ENCODE results near the gene CCDC192. TPM values are rescaled to one million over a fixed set of nuclear protein-coding genes. Genes with fewer than 3 reads are reported as not detected.

The CCDC192 gene
- polyA plus RNA-seq, 1 donor from 2014 or later, result not detected

DNA sequence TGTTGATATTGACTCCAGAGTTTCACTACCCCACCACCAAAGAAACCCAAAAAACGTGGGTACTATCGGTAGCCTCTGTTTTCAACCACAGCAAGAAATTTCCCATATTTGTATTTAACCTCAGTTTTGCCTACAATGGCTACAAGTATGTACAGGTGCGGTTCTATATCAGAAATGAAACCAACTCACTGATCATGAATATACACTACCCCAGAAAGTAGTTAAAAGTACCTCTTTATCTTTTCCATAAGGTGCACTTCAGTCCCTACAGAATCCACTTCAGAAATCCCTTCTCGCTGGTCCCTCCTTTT, 239.8 kb downstream of the CCDC192 start:
- H3K9ac ChIP-seq (ENCODE audit: low read length), result no peak overlapping the region
- no peaks in the 10 kb centered on the region for H3K9me3 ChIP-seq (ENCODE audit: low read length)
- H3K4me3 ChIP-seq (ENCODE audit: low read length), result no peak overlapping the region
- H3K36me3 ChIP-seq (ENCODE audit: insufficient read depth, low read length), result no peaks in the 10 kb centered on the region
- H3K9me2 ChIP-seq (ENCODE audit: insufficient read depth, low read length), result no peaks in the 10 kb centered on the region
- no peaks in the 10 kb centered on the region for H3K79me2 ChIP-seq (replicated peaks; ENCODE audit: insufficient read depth, low read length)
- H3K27ac ChIP-seq (ENCODE audit: low read length), result no peak overlapping the region
- H3F3A ChIP-seq (ENCODE audit: insufficient read depth, low read length, poor library complexity, severe bottlenecking), result no peaks in the 10 kb centered on the region
- TF ChIP-seq, protein P1, sequence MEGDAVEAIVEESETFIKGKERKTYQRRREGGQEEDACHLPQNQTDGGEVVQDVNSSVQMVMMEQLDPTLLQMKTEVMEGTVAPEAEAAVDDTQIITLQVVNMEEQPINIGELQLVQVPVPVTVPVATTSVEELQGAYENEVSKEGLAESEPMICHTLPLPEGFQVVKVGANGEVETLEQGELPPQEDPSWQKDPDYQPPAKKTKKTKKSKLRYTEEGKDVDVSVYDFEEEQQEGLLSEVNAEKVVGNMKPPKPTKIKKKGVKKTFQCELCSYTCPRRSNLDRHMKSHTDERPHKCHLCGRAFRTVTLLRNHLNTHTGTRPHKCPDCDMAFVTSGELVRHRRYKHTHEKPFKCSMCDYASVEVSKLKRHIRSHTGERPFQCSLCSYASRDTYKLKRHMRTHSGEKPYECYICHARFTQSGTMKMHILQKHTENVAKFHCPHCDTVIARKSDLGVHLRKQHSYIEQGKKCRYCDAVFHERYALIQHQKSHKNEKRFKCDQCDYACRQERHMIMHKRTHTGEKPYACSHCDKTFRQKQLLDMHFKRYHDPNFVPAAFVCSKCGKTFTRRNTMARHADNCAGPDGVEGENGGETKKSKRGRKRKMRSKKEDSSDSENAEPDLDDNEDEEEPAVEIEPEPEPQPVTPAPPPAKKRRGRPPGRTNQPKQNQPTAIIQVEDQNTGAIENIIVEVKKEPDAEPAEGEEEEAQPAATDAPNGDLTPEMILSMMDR (IDR thresholded peaks at IDR 0.05; ENCODE audit: poor library complexity, severe bottlenecking), result no peak
- TF ChIP-seq TAF1 (IDR thresholded peaks at IDR 0.05; ENCODE audit: low read depth) (no peak), RAD21 (conservative IDR thresholded peaks at IDR 0.05) (no peak), POLR2AphosphoS5 (IDR thresholded peaks at IDR 0.05) (no peak), MXI1 (conservative IDR thresholded peaks at IDR 0.05; ENCODE audit: poor library complexity, severe bottlenecking) (no peak), SMC3 (conservative IDR thresholded peaks at IDR 0.05; ENCODE audit: poor library complexity) (no peak), EP300 (conservative IDR thresholded peaks at IDR 0.05; ENCODE audit: poor library complexity, severe bottlenecking) (no peak), EZH2 (IDR thresholded peaks at IDR 0.05; ENCODE audit: borderline replicate concordance, insufficient read depth, low read length, poor library complexity, severe bottlenecking) (no peak)
- TF ChIP-seq, protein P2, sequence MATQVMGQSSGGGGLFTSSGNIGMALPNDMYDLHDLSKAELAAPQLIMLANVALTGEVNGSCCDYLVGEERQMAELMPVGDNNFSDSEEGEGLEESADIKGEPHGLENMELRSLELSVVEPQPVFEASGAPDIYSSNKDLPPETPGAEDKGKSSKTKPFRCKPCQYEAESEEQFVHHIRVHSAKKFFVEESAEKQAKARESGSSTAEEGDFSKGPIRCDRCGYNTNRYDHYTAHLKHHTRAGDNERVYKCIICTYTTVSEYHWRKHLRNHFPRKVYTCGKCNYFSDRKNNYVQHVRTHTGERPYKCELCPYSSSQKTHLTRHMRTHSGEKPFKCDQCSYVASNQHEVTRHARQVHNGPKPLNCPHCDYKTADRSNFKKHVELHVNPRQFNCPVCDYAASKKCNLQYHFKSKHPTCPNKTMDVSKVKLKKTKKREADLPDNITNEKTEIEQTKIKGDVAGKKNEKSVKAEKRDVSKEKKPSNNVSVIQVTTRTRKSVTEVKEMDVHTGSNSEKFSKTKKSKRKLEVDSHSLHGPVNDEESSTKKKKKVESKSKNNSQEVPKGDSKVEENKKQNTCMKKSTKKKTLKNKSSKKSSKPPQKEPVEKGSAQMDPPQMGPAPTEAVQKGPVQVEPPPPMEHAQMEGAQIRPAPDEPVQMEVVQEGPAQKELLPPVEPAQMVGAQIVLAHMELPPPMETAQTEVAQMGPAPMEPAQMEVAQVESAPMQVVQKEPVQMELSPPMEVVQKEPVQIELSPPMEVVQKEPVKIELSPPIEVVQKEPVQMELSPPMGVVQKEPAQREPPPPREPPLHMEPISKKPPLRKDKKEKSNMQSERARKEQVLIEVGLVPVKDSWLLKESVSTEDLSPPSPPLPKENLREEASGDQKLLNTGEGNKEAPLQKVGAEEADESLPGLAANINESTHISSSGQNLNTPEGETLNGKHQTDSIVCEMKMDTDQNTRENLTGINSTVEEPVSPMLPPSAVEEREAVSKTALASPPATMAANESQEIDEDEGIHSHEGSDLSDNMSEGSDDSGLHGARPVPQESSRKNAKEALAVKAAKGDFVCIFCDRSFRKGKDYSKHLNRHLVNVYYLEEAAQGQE (IDR thresholded peaks at IDR 0.05; ENCODE audit: borderline replicate concordance), result no peak
- no peak overlapping the region for H3K4me2 ChIP-seq (ENCODE audit: low read length)
- no peaks in the 10 kb centered on the region for H3K27me3 ChIP-seq (ENCODE audit: insufficient read depth, low read depth, low read length)
- no peaks in the 10 kb centered on the region for H4K20me1 ChIP-seq (ENCODE audit: insufficient read depth)
- H2AFZ ChIP-seq (ENCODE audit: low read depth, low read length), result no peak overlapping the region

DNA sequence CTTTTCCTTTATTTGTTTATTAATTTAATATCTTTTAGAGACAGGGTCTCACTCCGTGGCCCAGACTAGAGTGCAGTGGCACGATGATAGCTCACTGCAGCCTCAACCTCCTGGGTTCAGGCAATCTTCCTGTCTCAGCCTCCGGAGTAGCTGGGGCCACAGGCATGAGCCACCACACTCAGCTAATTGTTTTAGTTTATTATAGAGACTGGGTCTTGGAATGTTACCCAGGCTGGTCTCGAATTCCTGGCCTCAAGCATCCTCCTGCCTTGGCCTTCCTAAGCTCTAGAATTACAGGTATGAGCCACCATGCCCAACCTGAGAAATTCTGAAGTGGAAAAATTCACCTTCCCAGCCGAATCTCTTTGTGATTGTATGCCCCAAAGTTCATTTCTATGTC, 240.9 kb downstream of the CCDC192 start:
- no peak overlapping the region for H3K9ac ChIP-seq (ENCODE audit: low read length)
- H3K36me3 ChIP-seq (ENCODE audit: insufficient read depth, low read length), result no peaks in the 10 kb centered on the region
- no peak overlapping the region for H3K4me2 ChIP-seq (ENCODE audit: low read length)
- no peak overlapping the region for H3K4me3 ChIP-seq (ENCODE audit: low read length)
- H3K9me3 ChIP-seq (ENCODE audit: low read length), result no peaks in the 10 kb centered on the region
- H4K20me1 ChIP-seq (ENCODE audit: insufficient read depth), result no peaks in the 10 kb centered on the region
- no peak for TF ChIP-seq EP300 (conservative IDR thresholded peaks at IDR 0.05; ENCODE audit: poor library complexity, severe bottlenecking)
- TF ChIP-seq, protein P1 (IDR thresholded peaks at IDR 0.05; ENCODE audit: poor library complexity, severe bottlenecking), result no peak
- TF ChIP-seq EZH2 (IDR thresholded peaks at IDR 0.05; ENCODE audit: borderline replicate concordance, insufficient read depth, low read length, poor library complexity, severe bottlenecking), result no peak
- TF ChIP-seq, protein P2 (IDR thresholded peaks at IDR 0.05; ENCODE audit: borderline replicate concordance), result no peak
- no peak for TF ChIP-seq MXI1 (conservative IDR thresholded peaks at IDR 0.05; ENCODE audit: poor library complexity, severe bottlenecking)
- no peak for TF ChIP-seq POLR2AphosphoS5 (IDR thresholded peaks at IDR 0.05)
- TF ChIP-seq TAF1 (IDR thresholded peaks at IDR 0.05; ENCODE audit: low read depth), result no peak
- no peak for TF ChIP-seq SMC3 (conservative IDR thresholded peaks at IDR 0.05; ENCODE audit: poor library complexity)
- no peak for TF ChIP-seq RAD21 (conservative IDR thresholded peaks at IDR 0.05)
- no peaks in the 10 kb centered on the region for H3K9me2 ChIP-seq (ENCODE audit: insufficient read depth, low read length)
- H2AFZ ChIP-seq (ENCODE audit: low read depth, low read length), result no peak overlapping the region
- no peaks in the 10 kb centered on the region for H3K27me3 ChIP-seq (ENCODE audit: insufficient read depth, low read depth, low read length)
- no peak overlapping the region for H3K27ac ChIP-seq (ENCODE audit: low read length)
- H3K79me2 ChIP-seq (replicated peaks; ENCODE audit: insufficient read depth, low read length), result no peaks in the 10 kb centered on the region
- no peaks in the 10 kb centered on the region for H3F3A ChIP-seq (ENCODE audit: insufficient read depth, low read length, poor library complexity, severe bottlenecking)

All from neural cell (in vitro differentiated cells).